Esophagus muscularis mucosa (tissue), 4 donors: ENCODE data around the gene PAPSS1. TPM values are rescaled to one million over a fixed set of nuclear protein-coding genes. Genes with fewer than 3 reads are reported as not detected.

Source experiments
- DNase-seq: peaks from one replicate; pipeline ENCODE4 v3.0.0-alpha.2; 2017; ENCODE audit errors: extremely low spot score
- H3K27ac ChIP-seq, 4 donors: fragments of 200-600 bp; sonication (generic); replicated peaks in 1 of 4; 1 replicate in 3 of 4; 2 replicates in 1 of 4; pipeline ENCODE4 v1.5.1; 2016 to 2019; ENCODE audit warnings: mild to moderate bottlenecking in 1 of 4
- H3K27me3 ChIP-seq, 4 donors: fragments of 200-600 bp; sonication (generic); one replicate each; pipeline versions ENCODE4 v1.5.1 to v1.6.0; 2016 to 2019
- H3K36me3 ChIP-seq, 4 donors: fragments of 200-600 bp; sonication (generic); one replicate each; pipeline ENCODE4 v1.5.1; 2016 to 2019
- H3K4me1 ChIP-seq, 4 donors: fragments of 200-600 bp; sonication (generic); one replicate each; pipeline ENCODE4 v1.5.1; 2016 to 2019
- H3K4me3 ChIP-seq, 4 donors: fragments of 200-600 bp; sonication (generic); 1 replicate in 2 of 4; 2 replicates in 2 of 4; pipeline ENCODE4 v1.5.1; 2016 to 2019; ENCODE audit warnings: mild to moderate bottlenecking in 4 of 4, moderate library complexity in 1 of 4
- H3K9me3 ChIP-seq, 4 donors: fragments of 200-600 bp; sonication (generic); 1 replicate in 3 of 4; 2 replicates in 1 of 4; pipeline ENCODE4 v1.5.1; 2016 to 2019
- CTCF ChIP-seq, 3 experiments: fragments of 200-600 bp in 2 of 3; fragments of 450-650 bp in 1 of 3; sonication (generic) in 2 of 3; IDR thresholded peaks; one replicate each; pipeline ENCODE4 v1.5.1; 2017 to 2019; ENCODE audit warnings: antibody characterized with exemption in 3 of 3, mild to moderate bottlenecking in 2 of 3, moderate library complexity in 1 of 3
- EP300 ChIP-seq: sonication (generic); formaldehyde crosslinking; IDR thresholded peaks from one replicate; pipeline ENCODE4 v1.6.1; 2017; ENCODE audit warnings: antibody characterized with exemption
- POLR2A ChIP-seq: fragments of 450-650 bp; IDR thresholded peaks from one replicate; pipeline ENCODE4 v1.6.1; 2017; ENCODE audit warnings: antibody characterized with exemption, moderate library complexity, mild to moderate bottlenecking, low read depth
- POLR2AphosphoS5 ChIP-seq, 2 donors: sonication (generic); formaldehyde crosslinking; IDR thresholded peaks; one replicate each; pipeline ENCODE4 v1.6.1; 2017; ENCODE audit warnings: antibody characterized with exemption in 2 of 2
- WGBS: methylation state at CpG from one replicate; pipeline ENCODE4 v1.1.5; 2018; 5-methylcytosine and 5-hydroxymethylcytosine counted together
- intact Hi-C: fragments of 100-400 bp; cut with DNase I; formaldehyde crosslinking; loops from one replicate; pipeline ENCODE4 v1.15.1; 2023
- total RNA-seq, 4 donors: library from RNA; depleted of rRNA; stranded (reverse); fragments of >200 nt; gene quantifications; one replicate each; pipeline versions ENCODE4 v1.1.0 to v1.2.1, GENCODE V29; 2016

PAPSS1 gene
- total RNA-seq, 4 donors from 2014 or later = 11.6 to 24.4 (median 18.1) TPM

DNA sequence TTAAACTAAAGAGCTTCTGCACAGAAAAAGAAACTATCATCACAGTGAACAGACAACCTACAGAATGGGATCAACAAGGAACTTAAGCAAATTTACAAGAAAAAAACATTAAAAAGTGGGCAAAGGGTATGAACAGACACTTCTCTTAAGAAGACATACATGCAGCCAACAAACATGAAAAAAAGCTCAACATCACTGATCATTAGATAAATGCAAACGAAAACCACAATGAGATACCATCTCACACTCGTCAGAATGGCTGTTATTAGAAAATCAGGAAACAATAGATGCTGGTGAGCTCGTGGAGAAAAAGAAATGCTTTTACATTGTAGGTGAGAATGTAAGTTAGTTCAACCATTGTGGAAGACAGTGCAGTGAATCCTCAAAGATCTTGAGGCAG lies 27.8 kb downstream of the PAPSS1 start:
- Histone ChIP-seq H3K27me3 (no peaks in the 10 kb centered on the region), H3K9me3 (no peaks in the 10 kb centered on the region), H3K27ac (no peak overlapping the region), H3K4me3 (no peak overlapping the region), H3K36me3 (peaks cover 0 to 34% (median 3%) of the 10 kb centered on the region in 4 donors), H3K4me1 (peaks cover 0 to 4% (median 0%) of the 10 kb centered on the region in 4 donors)
- TF ChIP-seq EP300 (no peak), POLR2A (no peak), POLR2AphosphoS5 (IDR thresholded peaks at IDR 0.05) (no peak), CTCF (IDR thresholded peaks at IDR 0.05) (no peak)
- intact Hi-C loops = no loop called here
- 80% methylated on average over 3 of the region's 3 CpGs for WGBS
- DNase-seq = no peak

GRCh38 chr4:107691378-107691777 lies 28.7 kb downstream of the PAPSS1 start:
- intact Hi-C loops = no loop called here
- no peak for TF ChIP-seq CTCF (IDR thresholded peaks at IDR 0.05)
- no peak for TF ChIP-seq EP300
- TF ChIP-seq POLR2AphosphoS5 (IDR thresholded peaks at IDR 0.05) = no peak
- TF ChIP-seq POLR2A = no peak
- no peak overlapping the region for H3K27ac ChIP-seq
- DNase-seq = no peak
- peaks cover 0 to 4% (median 0%) of the 10 kb centered on the region in 4 donors for H3K4me1 ChIP-seq
- H3K9me3 ChIP-seq = no peaks in the 10 kb centered on the region
- H3K36me3 ChIP-seq = peaks cover 0 to 34% (median 5%) of the 10 kb centered on the region in 4 donors
- no peaks in the 10 kb centered on the region for H3K27me3 ChIP-seq
- no peak overlapping the region for H3K4me3 ChIP-seq
- 90% methylated on average over 4 of the region's 4 CpGs for WGBS

DNA sequence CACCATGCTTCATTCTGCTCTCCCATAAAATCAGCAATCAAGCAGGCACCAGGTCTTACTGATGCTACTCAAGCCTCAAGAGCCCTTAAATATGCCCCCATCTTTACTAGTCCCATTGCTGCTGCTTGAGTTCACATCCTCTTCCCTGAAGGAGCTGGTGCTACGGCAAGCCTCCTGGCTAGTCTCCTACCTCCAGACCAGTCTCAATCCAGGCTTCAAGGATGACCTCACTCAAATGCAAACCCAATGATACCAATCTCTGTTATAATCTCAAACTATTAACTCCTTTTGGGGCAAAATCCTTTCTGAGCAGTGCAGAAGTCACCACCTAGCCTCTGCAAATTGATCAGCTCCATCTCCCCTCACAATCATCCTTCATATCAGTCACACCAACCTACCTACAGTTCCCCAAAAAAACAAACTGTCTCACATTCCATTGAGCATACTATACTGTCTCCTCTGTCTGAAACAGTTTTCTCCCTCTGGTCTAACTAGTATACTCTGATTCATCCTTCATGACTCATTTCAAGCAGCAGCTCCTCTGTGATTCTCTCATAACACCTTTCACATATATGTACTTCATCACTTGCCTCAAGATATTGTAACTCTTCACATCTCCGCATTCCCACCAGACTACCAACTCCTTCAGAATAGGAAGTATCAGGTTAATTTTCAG lies 30.0 kb downstream of the PAPSS1 start:
- Histone ChIP-seq H3K4me1 (peaks cover 0 to 4% (median 0%) of the 10 kb centered on the region in 4 donors), H3K27me3 (no peaks in the 10 kb centered on the region), H3K9me3 (no peaks in the 10 kb centered on the region), H3K4me3 (no peak overlapping the region), H3K36me3 (peaks cover 0 to 39% (median 10%) of the 10 kb centered on the region in 4 donors), H3K27ac (no peak overlapping the region)
- TF ChIP-seq POLR2AphosphoS5 (IDR thresholded peaks at IDR 0.05) (no peak), POLR2A (no peak), CTCF (IDR thresholded peaks at IDR 0.05) (no peak), EP300 (no peak)
- 94% methylated on average over 2 of the region's 2 CpGs for WGBS
- no peak for DNase-seq
- intact Hi-C loops = no loop called here

DNA sequence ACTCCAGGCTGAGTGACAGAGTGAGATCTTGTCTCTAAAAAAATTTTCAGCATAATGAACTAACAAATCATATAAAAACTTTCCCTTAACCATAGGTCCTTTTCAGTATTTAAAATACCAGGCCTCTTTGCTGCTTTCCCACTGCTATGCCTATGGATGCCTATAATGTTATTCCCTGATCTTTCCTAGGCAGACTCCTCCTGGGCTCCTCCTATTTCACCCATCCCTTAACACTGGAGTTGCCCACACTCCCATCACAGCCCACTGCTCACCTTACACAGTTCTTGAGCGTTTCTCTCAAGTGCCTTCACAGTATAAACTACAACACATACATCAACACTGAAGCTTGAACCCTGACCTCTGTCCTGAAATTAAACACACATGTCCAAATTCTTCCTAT lies 31.6 kb downstream of the PAPSS1 start:
- no peak for DNase-seq
- WGBS = 83% methylated on average over 1 of the region's 1 CpG

More for the DNA sequence above, 31.6 kb downstream of the PAPSS1 start:
- Histone ChIP-seq H3K27ac (no peak overlapping the region), H3K4me3 (no peak overlapping the region), H3K27me3 (no peaks in the 10 kb centered on the region), H3K9me3 (no peaks in the 10 kb centered on the region), H3K4me1 (peaks cover 0 to 4% (median 0%) of the 10 kb centered on the region in 4 donors), H3K36me3 (peaks cover 0 to 34% (median 10%) of the 10 kb centered on the region in 4 donors)
- intact Hi-C loops = no loop called here
- no peak for TF ChIP-seq EP300
- no peak for TF ChIP-seq CTCF (IDR thresholded peaks at IDR 0.05)
- no peak for TF ChIP-seq POLR2A
- no peak for TF ChIP-seq POLR2AphosphoS5 (IDR thresholded peaks at IDR 0.05)
